ENCODE measurements around the gene SYF2. TPM values are rescaled to one million over a fixed set of nuclear protein-coding genes. Genes with fewer than 3 reads are reported as not detected.

SYF2 gene
- polyA plus RNA-seq, 1 of the 3 experiments (the other 2 are of a cell fraction), result 31.1 TPM

GRCh38 chr1:25180996-25181395 lies 51.3 kb downstream of the SYF2 start:
- CTCF ChIA-PET, result interaction anchor here (1.4 kb wide), 1 partner anchor 248 kb away, joined by 4 read pairs; no protein-coding TSS in a partner anchor
- Histone ChIP-seq H3K27ac (ENCODE audit: low read depth in 2 of 2, low read length in 1 of 2) (no peak overlapping the region), H3K27me3 (ENCODE audit: insufficient read depth) (no peaks in the 10 kb centered on the region), H3K79me2 (ENCODE audit: insufficient read depth) (no peaks in the 10 kb centered on the region), H3K9me2 (no peaks in the 10 kb centered on the region), H3K4me2 (no peak overlapping the region), H3K9ac (no peak overlapping the region), H3K4me1 (ENCODE audit: control insufficient read depth in 1 of 2, insufficient read depth in 2 of 2, low read depth in 1 of 2, low read length in 1 of 2) (no peaks in the 10 kb centered on the region), H2AFZ (ENCODE audit: low read depth) (no peak overlapping the region), H4K20me1 (ENCODE audit: insufficient read depth) (no peaks in the 10 kb centered on the region), H3K4me3 (ENCODE audit: low read depth in 2 of 2, low read length in 1 of 2) (no peak overlapping the region), H3F3A (replicated peaks; ENCODE audit: insufficient read depth) (no peaks in the 10 kb centered on the region), H3K36me3 (replicated peaks in 1 of 2; ENCODE audit: control insufficient read depth in 1 of 2, insufficient read depth in 2 of 2, low read length in 1 of 2) (no peaks in the 10 kb centered on the region), H3K9me3 (no peaks in the 10 kb centered on the region)
- no peak for DNase-seq
- TF ChIP-seq EZH2phosphoT487 (IDR thresholded peaks at IDR 0.05; ENCODE audit: borderline replicate concordance, low read depth) (no peak), YY1 (IDR thresholded peaks at IDR 0.05; ENCODE audit: low read depth) (no peak), CTCF (IDR thresholded peaks at IDR 0.05) (no peak), POLR2AphosphoS5 (IDR thresholded peaks at IDR 0.05; ENCODE audit: low read depth, low read length) (no peak), RAD21 (IDR thresholded peaks at IDR 0.05; ENCODE audit: low read length) (no peak), GATA2 (CRISPR knock-in tag; IDR thresholded peaks at IDR 0.05) (no peak)
- TF ChIP-seq, protein P1, sequence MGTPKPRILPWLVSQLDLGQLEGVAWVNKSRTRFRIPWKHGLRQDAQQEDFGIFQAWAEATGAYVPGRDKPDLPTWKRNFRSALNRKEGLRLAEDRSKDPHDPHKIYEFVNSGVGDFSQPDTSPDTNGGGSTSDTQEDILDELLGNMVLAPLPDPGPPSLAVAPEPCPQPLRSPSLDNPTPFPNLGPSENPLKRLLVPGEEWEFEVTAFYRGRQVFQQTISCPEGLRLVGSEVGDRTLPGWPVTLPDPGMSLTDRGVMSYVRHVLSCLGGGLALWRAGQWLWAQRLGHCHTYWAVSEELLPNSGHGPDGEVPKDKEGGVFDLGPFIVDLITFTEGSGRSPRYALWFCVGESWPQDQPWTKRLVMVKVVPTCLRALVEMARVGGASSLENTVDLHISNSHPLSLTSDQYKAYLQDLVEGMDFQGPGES (IDR thresholded peaks at IDR 0.05; ENCODE audit: low read depth, low read length), result no peak
- TF ChIP-seq, protein P2, sequence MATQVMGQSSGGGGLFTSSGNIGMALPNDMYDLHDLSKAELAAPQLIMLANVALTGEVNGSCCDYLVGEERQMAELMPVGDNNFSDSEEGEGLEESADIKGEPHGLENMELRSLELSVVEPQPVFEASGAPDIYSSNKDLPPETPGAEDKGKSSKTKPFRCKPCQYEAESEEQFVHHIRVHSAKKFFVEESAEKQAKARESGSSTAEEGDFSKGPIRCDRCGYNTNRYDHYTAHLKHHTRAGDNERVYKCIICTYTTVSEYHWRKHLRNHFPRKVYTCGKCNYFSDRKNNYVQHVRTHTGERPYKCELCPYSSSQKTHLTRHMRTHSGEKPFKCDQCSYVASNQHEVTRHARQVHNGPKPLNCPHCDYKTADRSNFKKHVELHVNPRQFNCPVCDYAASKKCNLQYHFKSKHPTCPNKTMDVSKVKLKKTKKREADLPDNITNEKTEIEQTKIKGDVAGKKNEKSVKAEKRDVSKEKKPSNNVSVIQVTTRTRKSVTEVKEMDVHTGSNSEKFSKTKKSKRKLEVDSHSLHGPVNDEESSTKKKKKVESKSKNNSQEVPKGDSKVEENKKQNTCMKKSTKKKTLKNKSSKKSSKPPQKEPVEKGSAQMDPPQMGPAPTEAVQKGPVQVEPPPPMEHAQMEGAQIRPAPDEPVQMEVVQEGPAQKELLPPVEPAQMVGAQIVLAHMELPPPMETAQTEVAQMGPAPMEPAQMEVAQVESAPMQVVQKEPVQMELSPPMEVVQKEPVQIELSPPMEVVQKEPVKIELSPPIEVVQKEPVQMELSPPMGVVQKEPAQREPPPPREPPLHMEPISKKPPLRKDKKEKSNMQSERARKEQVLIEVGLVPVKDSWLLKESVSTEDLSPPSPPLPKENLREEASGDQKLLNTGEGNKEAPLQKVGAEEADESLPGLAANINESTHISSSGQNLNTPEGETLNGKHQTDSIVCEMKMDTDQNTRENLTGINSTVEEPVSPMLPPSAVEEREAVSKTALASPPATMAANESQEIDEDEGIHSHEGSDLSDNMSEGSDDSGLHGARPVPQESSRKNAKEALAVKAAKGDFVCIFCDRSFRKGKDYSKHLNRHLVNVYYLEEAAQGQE (IDR thresholded peaks at IDR 0.05; ENCODE audit: low read depth, low read length), result no peak
- 76% methylated on average over 6 of the region's 6 CpGs for WGBS (ENCODE audit: low lambda C conversion rate)
- POLR2A ChIA-PET, result no interaction called here

- CTCF ChIA-PET, result interaction anchor here (0.8 to 2.1 kb wide), 2 partner anchors 27 to 99 kb away, joined by 3 to 6 read pairs; no protein-coding TSS in a partner anchor
- Histone ChIP-seq H4K20me1 (ENCODE audit: insufficient read depth) (no peaks in the 10 kb centered on the region), H3K4me3 (ENCODE audit: low read depth in 2 of 2, low read length in 1 of 2) (no peak overlapping the region), H3K27me3 (ENCODE audit: insufficient read depth) (no peaks in the 10 kb centered on the region), H3K27ac (ENCODE audit: low read depth in 2 of 2, low read length in 1 of 2) (no peak overlapping the region), H3K9me3 (no peaks in the 10 kb centered on the region), H3K9me2 (no peaks in the 10 kb centered on the region), H3K36me3 (replicated peaks in 1 of 2; ENCODE audit: control insufficient read depth in 1 of 2, insufficient read depth in 2 of 2, low read length in 1 of 2) (no peaks in the 10 kb centered on the region), H3F3A (replicated peaks; ENCODE audit: insufficient read depth) (no peaks in the 10 kb centered on the region), H3K4me1 (ENCODE audit: control insufficient read depth in 1 of 2, insufficient read depth in 2 of 2, low read depth in 1 of 2, low read length in 1 of 2) (no peaks in the 10 kb centered on the region), H2AFZ (ENCODE audit: low read depth) (no peak overlapping the region), H3K79me2 (ENCODE audit: insufficient read depth) (no peaks in the 10 kb centered on the region), H3K4me2 (no peak overlapping the region), H3K9ac (no peak overlapping the region)
- POLR2A ChIA-PET, result no interaction called here
- DNase-seq, result no peak
- 42% methylated on average over 5 of the region's 7 CpGs for WGBS (ENCODE audit: low lambda C conversion rate)
- no peak for TF ChIP-seq GABPA (IDR thresholded peaks at IDR 0.05; ENCODE audit: low read depth)
- no peak for TF ChIP-seq MXI1 (IDR thresholded peaks at IDR 0.05; ENCODE audit: low read depth, low read length)
- no peak for TF ChIP-seq TAF1 (IDR thresholded peaks at IDR 0.05; ENCODE audit: borderline replicate concordance, low read depth, low read length)
- TF ChIP-seq POLR2AphosphoS5 (IDR thresholded peaks at IDR 0.05; ENCODE audit: low read depth, low read length), result no peak
- TF ChIP-seq ZBTB33 (IDR thresholded peaks at IDR 0.05; ENCODE audit: borderline replicate concordance, low read depth), result no peak
- no peak for TF ChIP-seq USF2 (IDR thresholded peaks at IDR 0.05; ENCODE audit: borderline replicate concordance, low read depth, low read length)
- TF ChIP-seq YY1 (IDR thresholded peaks at IDR 0.05; ENCODE audit: low read depth), result no peak
- TF ChIP-seq EZH2phosphoT487 (IDR thresholded peaks at IDR 0.05; ENCODE audit: borderline replicate concordance, low read depth), result no peak
- no peak for TF ChIP-seq FOXJ3 (CRISPR knock-in tag; IDR thresholded peaks at IDR 0.05)
- no peak for TF ChIP-seq RAD21 (IDR thresholded peaks at IDR 0.05; ENCODE audit: low read length)
- no peak for TF ChIP-seq NRF1 (IDR thresholded peaks at IDR 0.05; ENCODE audit: low read depth, low read length)
- TF ChIP-seq SIN3A (IDR thresholded peaks at IDR 0.05; ENCODE audit: borderline replicate concordance, low read depth, low read length), result no peak
These were observed 53.3 kb downstream of the SYF2 start for GRCh38 chr1:25178917-25179561.
